HL-60 (cell line): Measurements from ENCODE around the gene ZFAND3.

Experiments used
- DNase-seq, 2 experiments: peaks; one replicate each; pipeline ENCODE4 v3.0.0-alpha.2; 2010 to 2020; ENCODE audit warnings: low read depth in 1 of 2, low spot score in 1 of 2
- H3K27ac ChIP-seq: fragments of 250-450 bp; sonication (Bioruptor Pico); replicated peaks from 2 replicates; pipeline ENCODE4 v1.5.1; 2020; ENCODE audit warnings: mild to moderate bottlenecking, moderate library complexity
- H3K27me3 ChIP-seq: fragments of 250-450 bp; sonication (Bioruptor Pico); 2 replicates; pipeline ENCODE4 v1.5.1; 2021; ENCODE audit warnings: mild to moderate bottlenecking, moderate library complexity; ENCODE audit not compliant: insufficient read depth, poor library complexity, severe bottlenecking
- H3K4me3 ChIP-seq: replicated peaks from 2 replicates; pipeline ENCODE4 v1.5.1; 2011; ENCODE audit warnings: mild to moderate bottlenecking, control low read depth, low read length; ENCODE audit not compliant: insufficient read depth
- CTCF ChIP-seq: IDR thresholded peaks from one replicate; pipeline ENCODE4 v1.5.1; 2011; ENCODE audit warnings: low read length, control low read depth, inconsistent platforms; ENCODE audit not compliant: insufficient read depth
- GABPA ChIP-seq: IDR thresholded peaks from 2 replicates; pipeline ENCODE4 v1.6.1; 2012; ENCODE audit warnings: low read depth
- POLR2AphosphoS5 ChIP-seq: IDR thresholded peaks from 2 replicates; pipeline ENCODE4 v1.6.1; 2012; ENCODE audit warnings: low read depth
- REST ChIP-seq: IDR thresholded peaks from 2 replicates; pipeline ENCODE4 v1.6.1; 2012; ENCODE audit warnings: low read depth; ENCODE audit not compliant: insufficient replicate concordance
- SPI1 ChIP-seq: IDR thresholded peaks from 2 replicates; pipeline ENCODE4 v1.6.1; 2012; ENCODE audit warnings: low read depth, mild to moderate bottlenecking, borderline replicate concordance

Gene ZFAND3

GRCh38 chr6:37818536-37819176 lies 871 bp upstream of the ZFAND3 start:
- H3K4me3 ChIP-seq = peak overlapping the region; percentile 83
- peak overlapping the region; percentile 99 for H3K27ac ChIP-seq
- peak; percentile 82 for TF ChIP-seq SPI1
- TF ChIP-seq POLR2AphosphoS5 = peak; percentile 85
- TF ChIP-seq REST = peak; percentile 37
- no peak for TF ChIP-seq CTCF
- TF ChIP-seq GABPA = no peak
- DNase-seq = peak; percentile 90 to 98
- H3K27me3 ChIP-seq = no peaks in the 10 kb centered on the region

- peak; percentile 52 to 68 for DNase-seq
- no peak for TF ChIP-seq GABPA
- TF ChIP-seq CTCF = no peak
- no peak for TF ChIP-seq POLR2AphosphoS5
- TF ChIP-seq SPI1 = no peak
- TF ChIP-seq REST = no peak
- Histone ChIP-seq H3K27me3 (no peaks in the 10 kb centered on the region), H3K27ac (peak overlapping the region; percentile 99), H3K4me3 (peak overlapping the region; percentile 83)
Measured at GRCh38 chr6:37819802-37820717, 533 bp downstream of the ZFAND3 start.

- TF ChIP-seq REST (no peak), SPI1 (no peak), GABPA (no peak), CTCF (no peak), POLR2AphosphoS5 (no peak)
- peak overlapping the region; percentile 83 for H3K4me3 ChIP-seq
- H3K27ac ChIP-seq = peak overlapping the region; percentile 61
- H3K27me3 ChIP-seq = no peaks in the 10 kb centered on the region
- DNase-seq = no peak
Measured at GRCh38 chr6:37820718-37821079, 1.2 kb downstream of the ZFAND3 start.
